HepG2 (cell line): ENCODE results near the gene CDC34. TPM values are rescaled to one million over a fixed set of nuclear protein-coding genes. Genes with fewer than 3 reads are reported as not detected.
A peak's percentile ranks its signal among the peaks of the same experiment; 100 is the strongest.

Experiments
- BHLHE40 ChIP-seq: IDR thresholded peaks from 2 replicates; pipeline ENCODE4 v1.6.1; 2011; ENCODE audit warnings: low read length, improper control_type of control experiment
- HNRNPLL ChIP-seq: fragments of 200-400 bp; formaldehyde crosslinking; IDR thresholded peaks from 2 replicates; pipeline ENCODE4 v1.6.1; 2017; ENCODE audit warnings: mild to moderate bottlenecking, low read depth, low read length; ENCODE audit not compliant: poor library complexity, severe bottlenecking
- RORA ChIP-seq: sonication (generic); formaldehyde crosslinking; IDR thresholded peaks from 2 replicates; pipeline ENCODE4 v1.5.0; 2020; ENCODE audit warnings: mild to moderate bottlenecking, missing genetic modification reagents, moderate library complexity
- RXRB ChIP-seq: IDR thresholded peaks from 2 replicates; pipeline ENCODE4 v1.6.1; 2016; ENCODE audit warnings: borderline replicate concordance, missing genetic modification reagents, missing compliant biosample characterization
- TEAD3 ChIP-seq: optimal IDR thresholded peaks from 2 replicates; pipeline ENCODE3; 2016; ENCODE audit warnings: borderline replicate concordance
- YEATS2 ChIP-seq: sonication (generic); formaldehyde crosslinking; IDR thresholded peaks from 2 replicates; pipeline ENCODE4 v1.4.0; 2020; ENCODE audit warnings: missing genetic modification reagents, borderline replicate concordance
- YY1 ChIP-seq: IDR thresholded peaks from 2 replicates; pipeline ENCODE4 v1.6.1; 2011; ENCODE audit warnings: low read length, low read depth, moderate library complexity, mild to moderate bottlenecking; ENCODE audit not compliant: insufficient read depth, insufficient replicate concordance
- ZKSCAN1 ChIP-seq: fragments of 150-350 bp; IDR thresholded peaks from 2 replicates; pipeline ENCODE4 v1.6.1; 2014; ENCODE audit warnings: low read length
- ZNF333 ChIP-seq: sonication (generic); formaldehyde crosslinking; IDR thresholded peaks from 2 replicates; pipeline ENCODE4 v1.4.0; 2020; ENCODE audit warnings: mild to moderate bottlenecking, missing genetic modification reagents, borderline replicate concordance
- ZNF543 ChIP-seq: sonication (generic); formaldehyde crosslinking; IDR thresholded peaks from 2 replicates; pipeline ENCODE4 v1.4.0; 2020; ENCODE audit warnings: mild to moderate bottlenecking, missing genetic modification reagents
- ZNF557 ChIP-seq: sonication (generic); formaldehyde crosslinking; IDR thresholded peaks from 2 replicates; pipeline ENCODE4 v1.4.0; 2020; ENCODE audit warnings: missing genetic modification reagents
- ZNF761 ChIP-seq: sonication (generic); formaldehyde crosslinking; conservative IDR thresholded peaks from 2 replicates; pipeline ENCODE4 v1.4.0; 2020; ENCODE audit warnings: mild to moderate bottlenecking, missing genetic modification reagents
- polyA plus RNA-seq, 8 experiments: library from polyadenylated mRNA; depleted of rRNA in 3 of 8; stranded (reverse) in 7 of 8; unstranded in 1 of 8; fragments of >200 nt; fragmentation: Illumina TruSeq in 4 of 8; extraction: Trizol in 4 of 8; gene quantifications; 2 replicates each; pipeline versions ENCODE4 v1.2.1 to v1.2.3, GENCODE V29; 2011 to 2016; ENCODE audit warnings: low read depth in 4 of 8, missing spikeins in 1 of 8, mixed read lengths in 1 of 8; ENCODE audit not compliant: insufficient read depth in 1 of 8
- total RNA-seq, 5 experiments: library from RNA; depleted of rRNA; stranded (reverse); fragments of >200 nt; fragmentation: Illumina TruSeq; extraction: Trizol; gene quantifications; 2 replicates each; pipeline ENCODE4 v1.2.3, GENCODE V29; 2016; ENCODE audit warnings: low read depth in 1 of 5
- TF ChIP-seq, protein P1 (sequence below): IDR thresholded peaks from 2 replicates; pipeline ENCODE4 v1.6.1; 2018; ENCODE audit warnings: missing genetic modification reagents, mild to moderate bottlenecking, missing compliant biosample characterization
- TF ChIP-seq, protein P2 (sequence below): sonication (generic); formaldehyde crosslinking; IDR thresholded peaks from 2 replicates; pipeline ENCODE4 v1.5.1; 2020; ENCODE audit warnings: missing genetic modification reagents, mild to moderate bottlenecking, borderline replicate concordance
- TF ChIP-seq, protein P3 (sequence below), 2 experiments: IDR thresholded peaks; 2 replicates each; pipeline ENCODE4 v1.6.1; 2011 to 2012; ENCODE audit warnings: low read length in 2 of 2, borderline replicate concordance in 1 of 2, low read depth in 1 of 2, mild to moderate bottlenecking in 1 of 2, moderate library complexity in 1 of 2
- TF ChIP-seq, protein P4 (sequence below): sonication (generic); formaldehyde crosslinking; IDR thresholded peaks from 2 replicates; pipeline ENCODE4 v1.5.1; 2020; ENCODE audit warnings: missing genetic modification reagents, mild to moderate bottlenecking, borderline replicate concordance
- TF ChIP-seq, protein P5 (sequence below): IDR thresholded peaks from 2 replicates; pipeline ENCODE4 v1.4.0; 2020; ENCODE audit warnings: mild to moderate bottlenecking, missing genetic modification reagents

CDC34 gene
- total and polyA plus RNA-seq, 2 of the 13 experiments (the other 11 are each of a cell fraction or from before 2014, with no cell fraction given) = 138 to 150 TPM

DNA sequence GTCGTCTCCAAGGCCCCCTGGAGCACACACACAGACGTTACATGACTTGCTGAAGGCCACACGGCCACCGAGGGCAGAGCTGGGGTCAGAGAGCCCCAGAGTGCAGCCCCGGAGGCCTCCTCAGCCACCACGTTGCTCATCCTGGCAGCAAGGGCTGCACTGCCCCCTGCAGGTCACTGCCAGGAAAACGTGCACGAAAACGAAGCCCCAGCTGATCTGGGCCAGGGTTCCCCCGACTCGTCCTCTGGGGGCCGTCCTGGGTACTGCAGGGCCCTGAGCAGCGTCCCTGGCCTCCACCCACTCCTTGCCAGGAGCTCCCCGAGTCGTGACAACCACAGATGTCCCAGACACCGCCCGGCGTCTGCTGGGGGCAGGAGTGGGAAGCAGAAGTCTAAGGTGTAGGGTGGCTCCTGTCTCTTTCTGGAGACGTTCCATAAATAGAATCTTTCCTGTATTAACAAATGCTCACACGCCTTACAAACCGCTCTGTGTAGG is 20.9 kb upstream of the CDC34 start (continued):
- TF ChIP-seq, protein P1, sequence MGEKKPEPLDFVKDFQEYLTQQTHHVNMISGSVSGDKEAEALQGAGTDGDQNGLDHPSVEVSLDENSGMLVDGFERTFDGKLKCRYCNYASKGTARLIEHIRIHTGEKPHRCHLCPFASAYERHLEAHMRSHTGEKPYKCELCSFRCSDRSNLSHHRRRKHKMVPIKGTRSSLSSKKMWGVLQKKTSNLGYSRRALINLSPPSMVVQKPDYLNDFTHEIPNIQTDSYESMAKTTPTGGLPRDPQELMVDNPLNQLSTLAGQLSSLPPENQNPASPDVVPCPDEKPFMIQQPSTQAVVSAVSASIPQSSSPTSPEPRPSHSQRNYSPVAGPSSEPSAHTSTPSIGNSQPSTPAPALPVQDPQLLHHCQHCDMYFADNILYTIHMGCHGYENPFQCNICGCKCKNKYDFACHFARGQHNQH (CRISPR knock-in tag) = peak; percentile 50; the same call in 1 of the 2 replicates
- TF ChIP-seq TEAD3 (CRISPR knock-in tag) = peak; percentile 75
- no peak for TF ChIP-seq ZNF543 (CRISPR knock-in tag)
- TF ChIP-seq RXRB (CRISPR knock-in tag) = peak; percentile 61
- 0 out of 2 replicates have a peak, but pooled peaks have one; percentile 41 for TF ChIP-seq ZNF761 (CRISPR knock-in tag)
- TF ChIP-seq, protein P2, sequence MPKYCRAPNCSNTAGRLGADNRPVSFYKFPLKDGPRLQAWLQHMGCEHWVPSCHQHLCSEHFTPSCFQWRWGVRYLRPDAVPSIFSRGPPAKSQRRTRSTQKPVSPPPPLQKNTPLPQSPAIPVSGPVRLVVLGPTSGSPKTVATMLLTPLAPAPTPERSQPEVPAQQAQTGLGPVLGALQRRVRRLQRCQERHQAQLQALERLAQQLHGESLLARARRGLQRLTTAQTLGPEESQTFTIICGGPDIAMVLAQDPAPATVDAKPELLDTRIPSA (CRISPR knock-in tag) = no peak
- TF ChIP-seq, protein P3, sequence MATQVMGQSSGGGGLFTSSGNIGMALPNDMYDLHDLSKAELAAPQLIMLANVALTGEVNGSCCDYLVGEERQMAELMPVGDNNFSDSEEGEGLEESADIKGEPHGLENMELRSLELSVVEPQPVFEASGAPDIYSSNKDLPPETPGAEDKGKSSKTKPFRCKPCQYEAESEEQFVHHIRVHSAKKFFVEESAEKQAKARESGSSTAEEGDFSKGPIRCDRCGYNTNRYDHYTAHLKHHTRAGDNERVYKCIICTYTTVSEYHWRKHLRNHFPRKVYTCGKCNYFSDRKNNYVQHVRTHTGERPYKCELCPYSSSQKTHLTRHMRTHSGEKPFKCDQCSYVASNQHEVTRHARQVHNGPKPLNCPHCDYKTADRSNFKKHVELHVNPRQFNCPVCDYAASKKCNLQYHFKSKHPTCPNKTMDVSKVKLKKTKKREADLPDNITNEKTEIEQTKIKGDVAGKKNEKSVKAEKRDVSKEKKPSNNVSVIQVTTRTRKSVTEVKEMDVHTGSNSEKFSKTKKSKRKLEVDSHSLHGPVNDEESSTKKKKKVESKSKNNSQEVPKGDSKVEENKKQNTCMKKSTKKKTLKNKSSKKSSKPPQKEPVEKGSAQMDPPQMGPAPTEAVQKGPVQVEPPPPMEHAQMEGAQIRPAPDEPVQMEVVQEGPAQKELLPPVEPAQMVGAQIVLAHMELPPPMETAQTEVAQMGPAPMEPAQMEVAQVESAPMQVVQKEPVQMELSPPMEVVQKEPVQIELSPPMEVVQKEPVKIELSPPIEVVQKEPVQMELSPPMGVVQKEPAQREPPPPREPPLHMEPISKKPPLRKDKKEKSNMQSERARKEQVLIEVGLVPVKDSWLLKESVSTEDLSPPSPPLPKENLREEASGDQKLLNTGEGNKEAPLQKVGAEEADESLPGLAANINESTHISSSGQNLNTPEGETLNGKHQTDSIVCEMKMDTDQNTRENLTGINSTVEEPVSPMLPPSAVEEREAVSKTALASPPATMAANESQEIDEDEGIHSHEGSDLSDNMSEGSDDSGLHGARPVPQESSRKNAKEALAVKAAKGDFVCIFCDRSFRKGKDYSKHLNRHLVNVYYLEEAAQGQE (IDR thresholded peaks at IDR 0.05; ENCODE audit: borderline replicate concordance in 1 of 2, low read depth in 1 of 2, low read length in 2 of 2) = no peak
- no peak for TF ChIP-seq RORA (CRISPR knock-in tag)
- no peak for TF ChIP-seq YEATS2 (CRISPR knock-in tag)
- TF ChIP-seq, protein P4, sequence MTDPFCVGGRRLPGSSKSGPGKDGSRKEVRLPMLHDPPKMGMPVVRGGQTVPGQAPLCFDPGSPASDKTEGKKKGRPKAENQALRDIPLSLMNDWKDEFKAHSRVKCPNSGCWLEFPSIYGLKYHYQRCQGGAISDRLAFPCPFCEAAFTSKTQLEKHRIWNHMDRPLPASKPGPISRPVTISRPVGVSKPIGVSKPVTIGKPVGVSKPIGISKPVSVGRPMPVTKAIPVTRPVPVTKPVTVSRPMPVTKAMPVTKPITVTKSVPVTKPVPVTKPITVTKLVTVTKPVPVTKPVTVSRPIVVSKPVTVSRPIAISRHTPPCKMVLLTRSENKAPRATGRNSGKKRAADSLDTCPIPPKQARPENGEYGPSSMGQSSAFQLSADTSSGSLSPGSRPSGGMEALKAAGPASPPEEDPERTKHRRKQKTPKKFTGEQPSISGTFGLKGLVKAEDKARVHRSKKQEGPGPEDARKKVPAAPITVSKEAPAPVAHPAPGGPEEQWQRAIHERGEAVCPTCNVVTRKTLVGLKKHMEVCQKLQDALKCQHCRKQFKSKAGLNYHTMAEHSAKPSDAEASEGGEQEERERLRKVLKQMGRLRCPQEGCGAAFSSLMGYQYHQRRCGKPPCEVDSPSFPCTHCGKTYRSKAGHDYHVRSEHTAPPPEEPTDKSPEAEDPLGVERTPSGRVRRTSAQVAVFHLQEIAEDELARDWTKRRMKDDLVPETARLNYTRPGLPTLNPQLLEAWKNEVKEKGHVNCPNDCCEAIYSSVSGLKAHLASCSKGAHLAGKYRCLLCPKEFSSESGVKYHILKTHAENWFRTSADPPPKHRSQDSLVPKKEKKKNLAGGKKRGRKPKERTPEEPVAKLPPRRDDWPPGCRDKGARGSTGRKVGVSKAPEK (CRISPR knock-in tag) = no peak
- TF ChIP-seq, protein P5, sequence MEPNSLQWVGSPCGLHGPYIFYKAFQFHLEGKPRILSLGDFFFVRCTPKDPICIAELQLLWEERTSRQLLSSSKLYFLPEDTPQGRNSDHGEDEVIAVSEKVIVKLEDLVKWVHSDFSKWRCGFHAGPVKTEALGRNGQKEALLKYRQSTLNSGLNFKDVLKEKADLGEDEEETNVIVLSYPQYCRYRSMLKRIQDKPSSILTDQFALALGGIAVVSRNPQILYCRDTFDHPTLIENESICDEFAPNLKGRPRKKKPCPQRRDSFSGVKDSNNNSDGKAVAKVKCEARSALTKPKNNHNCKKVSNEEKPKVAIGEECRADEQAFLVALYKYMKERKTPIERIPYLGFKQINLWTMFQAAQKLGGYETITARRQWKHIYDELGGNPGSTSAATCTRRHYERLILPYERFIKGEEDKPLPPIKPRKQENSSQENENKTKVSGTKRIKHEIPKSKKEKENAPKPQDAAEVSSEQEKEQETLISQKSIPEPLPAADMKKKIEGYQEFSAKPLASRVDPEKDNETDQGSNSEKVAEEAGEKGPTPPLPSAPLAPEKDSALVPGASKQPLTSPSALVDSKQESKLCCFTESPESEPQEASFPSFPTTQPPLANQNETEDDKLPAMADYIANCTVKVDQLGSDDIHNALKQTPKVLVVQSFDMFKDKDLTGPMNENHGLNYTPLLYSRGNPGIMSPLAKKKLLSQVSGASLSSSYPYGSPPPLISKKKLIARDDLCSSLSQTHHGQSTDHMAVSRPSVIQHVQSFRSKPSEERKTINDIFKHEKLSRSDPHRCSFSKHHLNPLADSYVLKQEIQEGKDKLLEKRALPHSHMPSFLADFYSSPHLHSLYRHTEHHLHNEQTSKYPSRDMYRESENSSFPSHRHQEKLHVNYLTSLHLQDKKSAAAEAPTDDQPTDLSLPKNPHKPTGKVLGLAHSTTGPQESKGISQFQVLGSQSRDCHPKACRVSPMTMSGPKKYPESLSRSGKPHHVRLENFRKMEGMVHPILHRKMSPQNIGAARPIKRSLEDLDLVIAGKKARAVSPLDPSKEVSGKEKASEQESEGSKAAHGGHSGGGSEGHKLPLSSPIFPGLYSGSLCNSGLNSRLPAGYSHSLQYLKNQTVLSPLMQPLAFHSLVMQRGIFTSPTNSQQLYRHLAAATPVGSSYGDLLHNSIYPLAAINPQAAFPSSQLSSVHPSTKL = 0 out of 2 replicates have a peak, but pooled peaks have one; percentile 23
- no peak for TF ChIP-seq ZNF333 (CRISPR knock-in tag)
- TF ChIP-seq YY1 = peak; percentile 62
- peak; percentile 25; the same call in 1 of the 2 replicates for TF ChIP-seq ZKSCAN1
- peak; percentile 35 for TF ChIP-seq HNRNPLL
- TF ChIP-seq BHLHE40 = peak; percentile 76
- no peak for TF ChIP-seq ZNF557 (CRISPR knock-in tag)
